ENCODE data around the gene IL19. TPM values are rescaled to one million over a fixed set of nuclear protein-coding genes. Genes with fewer than 3 reads are reported as not detected.
"Not testable (repeated sequence)": the region's sequence is repeated elsewhere in the genome, so short reads cannot be mapped to it uniquely, and the experiment has no call there.

The IL19 gene
- total RNA-seq, 4 donors from 2014 or later, result not detected

DNA sequence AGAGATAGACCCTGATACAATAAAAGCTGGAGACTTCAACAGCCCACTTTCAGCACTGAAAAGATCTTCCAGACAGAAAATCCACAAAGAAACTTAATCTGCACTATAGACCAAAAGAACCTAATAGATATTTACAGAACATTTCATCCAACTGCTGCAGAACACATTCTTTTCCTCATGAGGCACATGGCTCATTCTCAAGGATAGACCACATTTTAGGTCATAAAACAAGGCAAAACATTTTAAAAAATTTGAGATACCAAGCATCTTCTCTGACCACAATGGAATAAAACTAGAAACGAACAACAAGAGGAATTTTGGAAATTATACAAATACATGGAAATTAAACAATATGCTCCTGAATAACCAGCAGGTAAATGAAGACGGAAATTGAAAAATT lies 79.8 kb downstream of the IL19 start:
- Histone ChIP-seq H3K4me1 (no peaks in the 10 kb centered on the region), H3K9me3 (peaks cover 0 to 12% (median 8%) of the 10 kb centered on the region in 4 donors), H3K27ac (replicated peaks in 1 of 4) (no peak overlapping the region), H3K36me3 (no peaks in the 10 kb centered on the region), H3K27me3 (no peaks in the 10 kb centered on the region), H3K4me3 (no peak overlapping the region)
- intact Hi-C loops (cut with DNase I), result no loop called here
- DNase-seq (ENCODE audit: extremely low spot score), result no peak
- WGBS, result 83% methylated on average over 2 of the region's 2 CpGs
- TF ChIP-seq EP300 (IDR thresholded peaks at IDR 0.05) (no peak), POLR2A (IDR thresholded peaks at IDR 0.05; ENCODE audit: low read depth) (no peak), POLR2AphosphoS5 (IDR thresholded peaks at IDR 0.05) (no peak), CTCF (IDR thresholded peaks at IDR 0.05) (no peak)

- 73% methylated on average over 5 of the region's 5 CpGs for WGBS
- no peak for DNase-seq (ENCODE audit: extremely low spot score)
- Histone ChIP-seq H3K27me3 (no peaks in the 10 kb centered on the region), H3K4me3 (no peak overlapping the region), H3K9me3 (peaks cover 0 to 12% (median 8%) of the 10 kb centered on the region in 4 donors), H3K36me3 (no peaks in the 10 kb centered on the region), H3K4me1 (no peaks in the 10 kb centered on the region), H3K27ac (replicated peaks in 1 of 4) (no peak overlapping the region)
- TF ChIP-seq EP300 (IDR thresholded peaks at IDR 0.05), result no peak
- TF ChIP-seq POLR2A (IDR thresholded peaks at IDR 0.05; ENCODE audit: low read depth), result no peak
- TF ChIP-seq CTCF (IDR thresholded peaks at IDR 0.05), result no peak
- no peak for TF ChIP-seq POLR2AphosphoS5 (IDR thresholded peaks at IDR 0.05)
- intact Hi-C loops (cut with DNase I), result no loop called here
Observed at GRCh38 chr1:206851341-206852010, 80.9 kb downstream of the IL19 start.

- H3K4me1 ChIP-seq; H3K27me3 ChIP-seq; DNase-seq (ENCODE audit: extremely low spot score); H3K36me3 ChIP-seq; H3K4me3 ChIP-seq; H3K27ac ChIP-seq (replicated peaks in 1 of 4); intact Hi-C loops (cut with DNase I): not testable (repeated sequence)
- 91% methylated on average over 2 of the region's 2 CpGs for WGBS
- peaks cover 0 to 12% (median 8%) of the 10 kb centered on the region in 4 donors for H3K9me3 ChIP-seq
Observed at GRCh38 chr1:206852662-206853061, 82.1 kb downstream of the IL19 start.

DNA sequence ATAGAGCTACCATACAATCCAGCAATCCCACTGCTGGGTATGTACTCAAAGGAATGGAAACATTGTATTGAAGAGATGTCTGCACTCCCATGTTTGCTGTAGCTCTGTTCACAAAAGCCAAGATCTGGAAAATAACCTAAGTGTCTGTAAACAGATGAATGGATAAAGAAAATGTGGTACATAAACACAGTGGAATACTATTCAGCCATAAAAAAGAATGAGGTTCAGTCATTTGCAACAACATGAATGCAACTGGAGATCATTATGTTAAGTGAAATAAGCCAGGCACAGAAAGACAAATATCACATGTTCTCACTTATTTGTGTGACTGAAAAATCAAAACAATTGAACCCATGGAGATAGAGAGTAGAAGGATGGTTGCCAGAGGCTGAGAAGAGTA lies 83.1 kb downstream of the IL19 start:
- H3K36me3 ChIP-seq; H3K4me3 ChIP-seq; intact Hi-C loops (cut with DNase I); H3K4me1 ChIP-seq; H3K27me3 ChIP-seq; DNase-seq (ENCODE audit: extremely low spot score); H3K27ac ChIP-seq (replicated peaks in 1 of 4): not testable (repeated sequence)
- peaks cover 0 to 12% (median 8%) of the 10 kb centered on the region in 4 donors for H3K9me3 ChIP-seq

DNA sequence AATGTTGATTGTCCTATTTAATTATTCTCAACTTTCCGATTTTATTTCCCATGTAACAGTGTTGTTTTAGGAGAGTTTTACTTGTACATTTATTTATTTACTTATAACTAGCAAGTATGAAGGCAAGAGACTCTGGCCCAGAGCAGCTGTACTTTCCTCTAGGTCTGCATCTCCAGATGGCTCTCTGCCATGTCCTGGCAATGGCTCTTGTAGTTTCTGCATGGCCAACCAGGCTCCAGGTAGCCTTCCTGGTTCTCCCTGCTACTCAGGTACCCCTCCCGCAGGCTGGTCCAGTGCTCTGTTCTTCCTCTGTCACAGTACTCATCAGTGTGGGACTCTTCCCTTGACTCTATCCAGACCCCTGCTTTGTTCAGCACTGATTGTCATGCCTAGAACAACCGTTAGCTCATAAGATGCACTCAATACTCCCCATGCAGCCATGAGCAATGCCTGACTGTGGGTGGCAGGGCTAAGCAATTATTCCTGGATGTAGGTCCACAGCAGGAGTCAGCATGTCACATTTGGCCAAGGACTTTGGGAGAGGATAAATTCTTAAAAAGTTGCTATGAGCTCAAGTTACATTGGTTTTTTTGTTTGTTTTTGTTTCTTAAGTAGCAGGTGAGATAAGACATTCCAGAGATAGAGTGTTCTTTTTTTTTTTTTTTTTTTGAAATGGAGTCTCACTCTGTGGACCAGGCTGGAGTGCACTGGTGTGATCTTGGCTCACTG lies 84.0 kb downstream of the IL19 start:
- no peak overlapping the region for H3K4me3 ChIP-seq
- H3K36me3 ChIP-seq, result no peaks in the 10 kb centered on the region
- no peaks in the 10 kb centered on the region for H3K4me1 ChIP-seq

More for the DNA sequence above, 84.0 kb downstream of the IL19 start:
- no peak overlapping the region for H3K27ac ChIP-seq (replicated peaks in 1 of 4)
- intact Hi-C loops (cut with DNase I), result no loop called here
- peaks cover 0 to 12% (median 8%) of the 10 kb centered on the region in 4 donors for H3K9me3 ChIP-seq
- 76% methylated on average over 3 of the region's 3 CpGs for WGBS
- peaks cover 0 to 6% (median 0%) of the 10 kb centered on the region in 4 donors for H3K27me3 ChIP-seq
- DNase-seq (ENCODE audit: extremely low spot score), result no peak
- TF ChIP-seq EP300 (IDR thresholded peaks at IDR 0.05) (no peak), POLR2A (IDR thresholded peaks at IDR 0.05; ENCODE audit: low read depth) (no peak), POLR2AphosphoS5 (IDR thresholded peaks at IDR 0.05) (no peak), CTCF (IDR thresholded peaks at IDR 0.05) (no peak)

All from esophagus muscularis mucosa (tissue), 4 donors.